CD4-positive, alpha-beta T cell (primary cell): ENCODE results near the gene ASB3. TPM values are rescaled to one million over a fixed set of nuclear protein-coding genes. Genes with fewer than 3 reads are reported as not detected.

Experiments
- ATAC-seq: fragments of 200-7000 bp; cut with Tn5 transposase; one replicate; pipeline ENCODE4 v1.10.0; 2022; ENCODE audit warnings: mild to moderate bottlenecking; ENCODE audit not compliant: poor library complexity
- CTCF ChIA-PET: fragments of 350-600 bp; sonication (Branson Sonifier 250); formaldehyde crosslinking; loops from one replicate; lab custom pipeline; 2021; ENCODE audit warnings: antibody characterized with exemption, inconsistent platforms; lab: Charles Lee
- POLR2A ChIA-PET: fragments of 350-600 bp; sonication (Branson Sonifier 250); formaldehyde crosslinking; loops from one replicate; lab custom pipeline; 2021; ENCODE audit warnings: antibody characterized with exemption, inconsistent platforms; lab: Charles Lee
- DNase-seq, 14 experiments: peaks; one replicate each; pipeline ENCODE4 v3.0.0-alpha.2; 2013 to 2020; ENCODE audit warnings: mixed read lengths in 2 of 14
- H3K27ac ChIP-seq, 2 donors: one replicate each; pipeline versions ENCODE4 v1.5.1 to v1.7.0; 2013; ENCODE audit warnings: low read length in 2 of 2, low read depth in 1 of 2, mild to moderate bottlenecking in 1 of 2
- H3K27me3 ChIP-seq, 2 experiments: 1 replicate in 1 of 2; 2 replicates in 1 of 2; pipeline versions ENCODE4 v1.6.1 to v1.7.0; 2013; ENCODE audit warnings: low read length in 2 of 2, control low read depth in 1 of 2, mild to moderate bottlenecking in 1 of 2, moderate library complexity in 1 of 2; ENCODE audit not compliant: insufficient read depth in 2 of 2, control insufficient read depth in 1 of 2
- H3K36me3 ChIP-seq: one replicate; pipeline ENCODE4 v1.6.1; 2013; ENCODE audit warnings: low read length, control low read depth; ENCODE audit not compliant: insufficient read depth
- H3K4me1 ChIP-seq: one replicate; pipeline ENCODE4 v1.6.1; 2013; ENCODE audit warnings: low read length, control low read depth; ENCODE audit not compliant: insufficient read depth
- H3K4me3 ChIP-seq: one replicate; pipeline ENCODE4 v1.5.1; 2013; ENCODE audit warnings: mild to moderate bottlenecking, low read length, moderate library complexity
- H3K9me3 ChIP-seq, 2 experiments: 1 replicate in 1 of 2; 2 replicates in 1 of 2; pipeline versions ENCODE4 v1.6.1 to v1.7.0; 2013; ENCODE audit warnings: low read length in 2 of 2, mild to moderate bottlenecking in 2 of 2, control low read depth in 1 of 2, moderate library complexity in 1 of 2; ENCODE audit not compliant: control insufficient read depth in 1 of 2, insufficient read depth in 1 of 2
- H3K27ac Mint-ChIP-seq: one replicate; pipeline ENCODE4 v1.8.0; 2020; ENCODE audit warnings: mixed read lengths
- H3K27me3 Mint-ChIP-seq: one replicate; pipeline ENCODE4 v1.8.0; 2021; ENCODE audit warnings: mixed read lengths
- H3K36me3 Mint-ChIP-seq: one replicate; pipeline ENCODE4 v1.8.0; 2021; ENCODE audit warnings: low read depth, mixed read lengths
- H3K4me1 Mint-ChIP-seq: one replicate; pipeline ENCODE4 v1.8.0; 2021; ENCODE audit warnings: low read depth, mixed read lengths
- H3K4me3 Mint-ChIP-seq: one replicate; pipeline ENCODE4 v1.8.0; 2020; ENCODE audit warnings: mild to moderate bottlenecking, mixed read lengths
- H3K9me3 Mint-ChIP-seq: one replicate; pipeline ENCODE4 v1.8.0; 2020; ENCODE audit warnings: mixed read lengths
- CTCF ChIP-seq: fragments of 200-600 bp; IDR thresholded peaks from one replicate; pipeline ENCODE4 v1.8.0; 2022; ENCODE audit warnings: antibody characterized with exemption, mild to moderate bottlenecking
- intact Hi-C, 2 experiments: fragments of 100-400 bp; cut with DNase I in 1 of 2; cut with micrococcal nuclease in 1 of 2; formaldehyde crosslinking; loops; one replicate each; pipeline versions ENCODE4 v1.15.1 to v1.9.0; 2023 to 2025; cut with DNase I, micrococcal nuclease
- total RNA-seq, 174 experiments: library from RNA in 2 of 174; stranded (reverse) in 2 of 174; gene quantifications; one replicate each; pipeline ENCODE4 v1.2.3 and lab custom pipeline; 2021 to 2026

ASB3 gene
- total RNA-seq, 2 experiments from 2014 or later: 31.0 to 34.3 TPM

GRCh38 chr2:53629001-53629400, 157.8 kb downstream of the ASB3 start:
- no peaks in the 10 kb centered on the region for H3K27me3 ChIP-seq
- no peak for TF ChIP-seq CTCF
- intact Hi-C loops: no loop called here
- ChIA-PET CTCF (no interaction called here), POLR2A (no interaction called here)
- no peak for ATAC-seq
- H3K9me3 ChIP-seq: no peaks in the 10 kb centered on the region
- no peaks in the 10 kb centered on the region for H3K27me3 Mint-ChIP-seq
- no peak overlapping the region for H3K27ac ChIP-seq
- no peaks in the 10 kb centered on the region for H3K36me3 Mint-ChIP-seq
- no peaks in the 10 kb centered on the region for H3K4me1 ChIP-seq
- H3K4me3 ChIP-seq: no peak overlapping the region
- H3K4me1 Mint-ChIP-seq: no peaks in the 10 kb centered on the region
- no peak overlapping the region for H3K4me3 Mint-ChIP-seq
- DNase-seq: no peak
- no peaks in the 10 kb centered on the region for H3K9me3 Mint-ChIP-seq
- H3K27ac Mint-ChIP-seq: no peak overlapping the region
- H3K36me3 ChIP-seq: no peaks in the 10 kb centered on the region

DNA sequence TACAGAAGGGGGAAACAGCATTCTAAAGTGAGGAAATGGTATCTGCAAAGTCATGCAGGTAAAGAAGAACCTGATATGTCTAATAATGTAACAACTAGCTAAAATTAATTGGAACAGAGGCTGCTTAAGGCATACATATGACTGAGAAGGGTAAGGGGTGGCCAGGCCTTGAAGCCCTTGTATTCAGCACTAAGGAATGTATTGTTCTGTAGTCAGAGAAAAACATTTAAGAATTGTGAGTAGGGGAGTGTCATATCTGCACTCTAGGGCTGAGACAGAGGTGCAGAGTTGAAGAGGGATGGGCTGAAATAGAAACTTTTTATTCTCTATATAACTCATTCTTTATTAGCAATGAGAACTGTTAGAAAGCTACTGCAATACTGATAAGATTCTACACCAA, 164.6 kb downstream of the ASB3 start:
- Mint-ChIP-seq H3K9me3 (no peaks in the 10 kb centered on the region), H3K27me3 (peaks cover 3% of the 10 kb centered on the region), H3K27ac (no peak overlapping the region), H3K36me3 (no peaks in the 10 kb centered on the region), H3K4me1 (no peaks in the 10 kb centered on the region), H3K4me3 (no peak overlapping the region)
- Histone ChIP-seq H3K27ac (no peak overlapping the region), H3K4me1 (no peaks in the 10 kb centered on the region), H3K27me3 (no peaks in the 10 kb centered on the region), H3K4me3 (no peak overlapping the region), H3K36me3 (no peaks in the 10 kb centered on the region), H3K9me3 (no peaks in the 10 kb centered on the region)
- no peak for ATAC-seq
- CTCF ChIA-PET: no interaction called here
- intact Hi-C loops: no loop called here
- DNase-seq: no peak
- TF ChIP-seq CTCF: no peak
- POLR2A ChIA-PET: no interaction called here

DNA sequence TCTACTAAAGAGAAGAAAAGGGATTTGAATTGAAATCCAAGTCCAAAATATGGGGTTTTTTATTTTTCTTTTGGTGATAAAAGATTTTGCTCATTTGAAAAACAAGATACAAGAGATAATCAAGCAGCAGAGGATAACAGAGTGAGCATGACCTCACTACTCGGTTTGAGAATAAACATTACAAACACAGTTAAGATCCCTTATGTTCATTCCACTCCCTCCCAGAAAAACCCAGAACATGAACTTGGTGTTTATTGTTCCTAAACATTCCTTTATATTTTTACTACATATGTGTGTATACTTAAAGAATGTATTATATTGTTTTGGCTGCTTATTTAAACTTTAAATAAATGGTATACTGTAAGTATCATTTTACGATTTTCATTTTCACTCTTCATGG, 165.8 kb downstream of the ASB3 start:
- Histone ChIP-seq H3K27me3 (no peaks in the 10 kb centered on the region), H3K27ac (no peak overlapping the region), H3K4me1 (no peaks in the 10 kb centered on the region), H3K9me3 (no peaks in the 10 kb centered on the region), H3K36me3 (no peaks in the 10 kb centered on the region), H3K4me3 (no peak overlapping the region)
- DNase-seq (no peak), ATAC-seq (no peak)
- TF ChIP-seq CTCF: no peak
- intact Hi-C loops: no loop called here
- no peak overlapping the region for H3K4me3 Mint-ChIP-seq
- no peaks in the 10 kb centered on the region for H3K4me1 Mint-ChIP-seq
- H3K9me3 Mint-ChIP-seq: no peaks in the 10 kb centered on the region
- no peak overlapping the region for H3K27ac Mint-ChIP-seq
- ChIA-PET CTCF (no interaction called here), POLR2A (no interaction called here)
- peaks cover 3% of the 10 kb centered on the region for H3K27me3 Mint-ChIP-seq
- H3K36me3 Mint-ChIP-seq: no peaks in the 10 kb centered on the region

Other genes starting within 250 kb of the ASB3 start
- gene CHAC2, start 19.1 kb downstream of the ASB3 start, total RNA-seq: under 1 TPM; 0.47 to 0.85 TPM
- 10 to 100 TPM; 14.5 to 14.7 TPM for gene ERLEC1, start 91 bp upstream of the ASB3 start, total RNA-seq
- 1 to 10 TPM; 1.6 to 2.0 TPM for gene GPR75, start 73.0 kb upstream of the ASB3 start, total RNA-seq
- 10 to 100 TPM; 82.6 to 87.0 TPM for gene PSME4, start 184.0 kb upstream of the ASB3 start, total RNA-seq